ENCODE results near the gene CTRB1.

GRCh38 chr16:75219088-75219487 lies 300 bp downstream of the CTRB1 start:
- no peak for TF ChIP-seq YY1 (IDR thresholded peaks at IDR 0.05; ENCODE audit: insufficient read depth, insufficient read length)
- TF ChIP-seq ZNF274 (IDR thresholded peaks at IDR 0.05; ENCODE audit: low read depth, low read length), result no peak

Measured in NT2/D1 (cell line).